ENCODE results near the gene PINLYP.

Gene PINLYP

DNA sequence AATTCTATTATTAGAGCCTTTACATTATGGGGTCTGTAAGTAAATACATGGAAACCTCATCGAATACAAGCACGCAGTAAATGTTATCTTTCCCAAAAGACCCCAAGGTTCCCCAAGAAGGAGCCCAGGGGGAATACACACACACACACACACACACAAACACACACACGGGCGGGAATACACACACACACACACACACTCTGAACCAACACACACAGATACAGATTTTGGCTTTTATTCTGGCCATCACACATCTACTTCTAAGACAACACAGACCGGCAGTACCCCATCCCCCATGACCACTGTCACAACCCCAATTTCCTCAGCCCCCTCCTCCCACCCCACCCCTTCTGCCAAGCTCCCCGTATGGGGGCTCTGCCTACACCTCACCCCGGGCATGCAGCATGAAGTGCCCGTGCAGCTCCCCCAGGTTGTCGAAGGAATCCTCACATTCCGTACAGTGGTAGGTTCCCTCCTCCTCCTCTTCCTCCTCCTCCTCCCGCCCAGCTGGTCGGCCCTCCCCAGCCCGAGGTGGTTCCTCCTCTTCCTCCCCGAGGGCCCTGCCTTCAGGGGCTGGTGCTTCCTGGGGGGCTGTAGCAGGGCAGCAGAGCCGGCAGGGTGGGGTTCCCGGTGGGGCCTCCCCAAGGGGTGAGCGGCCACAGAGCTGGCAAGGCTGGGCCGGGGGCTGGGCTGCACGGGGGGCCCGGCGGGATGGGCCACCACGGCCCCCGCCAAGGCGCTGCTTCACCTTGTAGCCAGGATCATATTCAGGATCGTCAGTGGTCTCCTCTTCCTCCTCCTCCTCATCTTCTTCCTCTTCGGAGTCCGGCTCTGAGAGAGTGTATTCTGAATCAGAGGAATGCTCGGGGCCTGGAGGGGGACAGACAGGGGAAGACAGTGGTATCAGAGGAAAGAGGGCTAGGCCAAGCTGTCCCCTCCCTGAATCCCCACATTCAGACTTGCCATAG lies 31.9 kb downstream of the PINLYP start:
- no peak for DNase-seq

DNA sequence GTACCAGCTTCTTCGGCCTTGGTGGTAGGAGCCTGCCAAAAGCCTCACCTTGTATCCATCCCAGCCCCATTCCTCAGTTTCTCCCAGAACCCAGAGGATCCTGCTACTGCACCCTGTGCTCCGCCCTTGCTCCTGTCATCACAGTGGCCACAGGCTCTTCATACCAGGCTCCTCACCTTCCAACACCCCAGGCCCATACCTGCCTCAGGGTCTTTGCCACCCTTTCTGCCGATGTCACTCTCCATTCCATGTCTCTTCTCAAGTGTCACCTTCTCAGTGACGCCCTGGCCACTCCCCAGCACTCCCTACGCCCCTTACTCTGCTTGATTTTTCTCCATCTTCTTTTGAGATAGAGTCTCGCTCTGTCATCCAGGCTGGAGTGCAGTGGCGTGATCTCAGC lies 34.3 kb downstream of the PINLYP start:
- DNase-seq, result no peak

DNA sequence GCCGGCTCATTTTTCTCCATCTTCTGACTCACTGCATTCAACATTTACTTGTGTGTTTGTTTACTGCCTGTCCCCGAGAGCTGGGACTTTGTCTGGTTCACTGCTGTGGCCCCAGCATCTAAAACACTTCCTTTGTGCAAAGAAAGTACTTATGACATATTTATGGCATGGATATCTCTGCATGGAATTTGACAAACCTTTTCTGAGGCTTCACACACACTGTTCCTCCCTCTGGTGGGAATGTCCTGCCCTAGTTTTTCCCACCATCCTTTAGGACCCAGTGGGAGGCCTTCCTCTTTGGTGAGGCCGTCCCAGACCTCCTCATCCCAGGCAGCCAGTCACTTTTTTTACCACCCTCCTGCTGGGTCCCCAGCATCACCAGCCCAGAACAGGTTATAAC lies 34.9 kb downstream of the PINLYP start:
- DNase-seq, result no peak

GRCh38 chr19:43611788-43612187 lies 36.2 kb downstream of the PINLYP start, which contains the start of gene SRRM5:
Gene SRRM5 (plus strand): TSS chr19:43612088. CDS start chr19:43612122, 34 bp downstream.
- DNase-seq, result no peak

- no peak for DNase-seq
Measured at GRCh38 chr19:43612374-43612773, 36.8 kb downstream of the PINLYP start.

DNA sequence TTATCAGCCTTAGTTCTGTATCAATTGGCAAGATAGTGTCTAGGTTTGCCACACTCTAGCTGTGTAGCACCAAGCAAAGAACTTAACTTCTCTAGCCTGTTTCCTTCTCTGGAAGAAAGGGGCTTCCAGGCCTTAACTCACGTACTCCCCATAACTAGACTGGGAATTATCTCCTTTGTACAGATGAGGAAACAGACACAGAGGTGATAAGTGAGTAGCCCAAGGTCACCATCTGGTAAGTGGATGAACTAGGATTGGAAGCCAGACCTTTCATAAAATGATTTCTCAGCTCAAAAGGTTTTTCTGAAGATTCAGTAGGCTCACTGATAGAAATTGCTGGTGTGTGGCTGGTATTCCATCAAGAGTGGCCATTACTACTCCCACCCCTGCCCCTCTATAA lies 40.7 kb downstream of the PINLYP start:
- DNase-seq, result no peak

GRCh38 chr19:43616954-43617353 lies 41.4 kb downstream of the PINLYP start:
- DNase-seq, result no peak

DNA sequence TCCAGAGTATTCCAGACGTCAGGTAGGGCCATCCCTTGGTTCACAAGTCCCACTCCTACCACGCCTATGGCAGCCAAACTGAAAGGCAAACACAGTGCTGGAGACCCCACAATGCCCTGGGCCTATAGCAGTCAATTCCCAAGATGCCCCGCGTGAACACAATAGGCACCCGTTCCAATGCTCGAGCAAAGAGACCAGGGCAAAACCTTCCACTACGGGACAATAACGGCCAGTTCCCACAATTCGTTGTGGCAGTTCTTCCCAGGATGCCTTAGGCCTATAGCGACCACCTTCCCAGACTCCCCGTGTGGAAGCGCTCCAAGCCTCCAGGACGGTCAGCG lies 43.3 kb downstream of the PINLYP start:
- no peak for DNase-seq

DNA sequence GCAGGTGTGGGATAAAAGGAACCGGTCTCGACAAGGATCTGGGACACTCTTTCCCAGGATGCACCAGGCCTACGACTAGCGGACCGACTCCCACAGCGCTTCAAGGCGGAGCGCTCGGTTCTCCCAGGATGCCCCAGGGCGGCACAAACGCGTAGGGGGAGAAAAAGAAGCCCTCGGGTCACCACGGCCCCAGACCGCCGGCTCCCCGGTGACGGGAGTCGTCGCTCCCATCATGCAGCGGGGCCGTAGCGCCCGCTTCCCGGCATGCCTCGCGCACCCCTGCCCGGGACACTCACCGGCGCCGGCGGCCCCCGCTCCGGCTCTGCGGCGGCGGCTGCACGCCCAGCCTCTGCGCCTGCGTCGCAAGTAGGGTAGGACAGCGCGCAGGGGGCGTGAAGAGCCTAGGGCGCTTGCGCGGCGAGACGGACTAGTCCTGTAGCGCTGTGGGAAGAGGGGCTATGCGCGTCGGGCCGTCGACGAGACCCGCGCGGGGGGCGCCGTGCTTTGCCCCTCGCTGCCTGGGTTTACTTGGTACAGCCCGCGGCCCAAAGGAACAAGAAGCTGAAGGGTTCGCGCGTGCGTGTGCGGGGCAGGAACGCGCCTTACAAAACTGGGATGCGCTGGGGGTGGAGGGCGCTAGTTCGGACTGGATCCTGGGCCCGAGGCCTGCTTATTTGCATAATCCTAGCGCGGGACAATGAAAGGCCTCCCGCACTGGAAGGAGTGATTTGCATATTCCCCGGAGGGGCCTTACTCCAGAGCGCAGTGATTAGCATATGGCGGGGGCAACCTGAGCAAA lies 43.9 kb downstream of the PINLYP start, which contains the start of gene ZNF428:
ZNF428 (minus strand) TSS at position 368 of the 799 bp plus-strand sequence. CDS start 5,325 bp downstream, outside the sequence.
- peak; percentile 75 for DNase-seq

GRCh38 chr19:43620061-43621001 lies 44.7 kb downstream of the PINLYP start:
- DNase-seq, result no peak

GRCh38 chr19:43622070-43622469 lies 46.5 kb downstream of the PINLYP start:
- DNase-seq, result no peak

- no peak for DNase-seq
Measured at GRCh38 chr19:43622956-43623355, 47.4 kb downstream of the PINLYP start.

DNA sequence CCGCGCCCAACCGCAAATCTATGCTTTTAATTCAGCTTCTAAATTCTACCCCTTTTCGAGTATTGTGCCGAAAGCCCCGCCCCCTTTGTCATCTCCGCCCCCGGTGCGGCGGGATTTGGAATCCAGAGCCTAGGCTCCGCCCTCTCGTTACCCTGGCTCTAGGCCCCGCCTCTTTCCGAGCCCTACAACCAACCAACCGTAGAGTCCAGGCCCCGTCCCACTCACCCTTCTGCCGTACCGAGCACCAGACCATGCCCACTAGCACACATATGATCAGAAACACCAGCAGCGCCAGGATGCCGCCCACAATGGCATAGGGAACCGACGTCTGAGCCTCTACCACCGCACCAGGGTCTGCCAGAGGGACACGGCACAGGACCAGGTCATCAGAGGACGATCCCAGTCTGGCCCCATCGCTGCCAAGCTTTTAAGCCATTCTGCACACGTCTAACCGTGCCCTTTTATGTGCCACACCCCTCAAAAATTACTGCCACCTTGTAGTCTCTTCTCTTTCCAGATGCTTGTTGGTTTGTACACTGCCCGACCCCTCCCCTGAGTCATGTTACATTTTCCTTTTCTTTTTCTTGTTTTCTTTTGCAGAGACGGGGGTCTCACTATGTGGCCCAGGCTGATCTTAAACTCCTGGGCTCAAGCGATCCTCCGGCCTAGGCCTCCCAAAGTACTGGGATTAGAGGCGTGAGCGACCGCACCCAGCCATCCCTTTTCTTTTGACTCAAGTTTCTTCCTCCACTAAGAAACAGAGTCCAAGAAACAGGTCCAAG lies 48.5 kb downstream of the PINLYP start:
- DNase-seq, result no peak

- DNase-seq, result no peak
Measured at GRCh38 chr19:43624933-43625332, 49.3 kb downstream of the PINLYP start.

DNA sequence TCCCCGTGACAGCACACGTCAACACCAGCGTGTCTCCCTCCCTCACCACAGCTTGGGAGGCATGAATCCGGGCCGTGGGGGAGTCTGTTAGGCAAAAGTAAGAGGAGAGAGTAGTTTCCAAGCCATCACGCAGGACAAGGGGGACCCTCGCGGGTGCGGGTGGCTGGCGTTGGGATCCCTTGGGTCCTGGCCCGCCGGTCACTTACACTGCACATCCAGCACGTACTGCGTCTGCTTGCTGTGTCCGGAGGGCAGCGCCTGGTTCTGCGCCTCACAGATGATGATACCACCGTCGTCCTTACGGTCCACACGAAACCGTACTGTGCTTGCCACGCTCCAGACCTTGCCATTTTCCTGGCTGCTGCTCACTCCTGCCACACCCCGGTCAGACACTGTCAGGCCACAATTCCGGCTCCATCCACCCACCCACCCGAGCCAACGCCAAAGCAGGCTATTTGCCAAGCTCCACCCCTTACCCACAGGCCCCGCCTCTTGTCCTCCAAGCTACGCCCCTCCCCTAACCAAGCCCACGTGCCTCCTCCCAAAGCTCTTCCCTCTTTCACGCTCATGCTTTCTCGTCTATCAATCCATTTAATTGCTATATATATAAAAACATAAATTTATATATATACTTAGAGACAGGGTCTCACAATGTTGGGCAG lies 50.4 kb downstream of the PINLYP start:
- no peak for DNase-seq

- no peak for DNase-seq
Measured at GRCh38 chr19:43626838-43627237, 51.2 kb downstream of the PINLYP start.

GRCh38 chr19:43628646-43629326 lies 53.2 kb downstream of the PINLYP start:
- no peak for DNase-seq

DNA sequence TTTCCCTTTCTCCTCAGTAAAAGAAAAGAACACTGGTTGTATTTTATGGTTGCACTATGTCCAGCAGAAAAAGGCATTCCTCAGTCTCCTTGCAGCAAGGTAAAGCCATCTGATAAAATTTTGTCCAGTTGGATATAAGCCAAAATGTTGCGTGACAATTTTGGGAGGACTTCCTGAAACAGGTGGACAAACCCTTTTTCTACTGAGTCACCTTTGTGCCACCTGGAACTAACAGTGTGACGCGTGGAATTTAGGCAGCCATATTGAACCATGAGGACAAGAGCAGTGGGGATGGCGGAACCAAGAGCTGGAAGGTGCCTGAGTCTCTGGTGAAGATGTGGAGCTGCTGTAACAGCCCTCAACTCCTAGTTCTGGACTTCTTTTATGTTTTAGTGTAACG lies 55.9 kb downstream of the PINLYP start:
- no peak for DNase-seq

Data from NCI-H2107 (cell line).